Adrenal gland (tissue), 12 donors: ENCODE measurements around the gene ENO1. TPM values are rescaled to one million over a fixed set of nuclear protein-coding genes. Genes with fewer than 3 reads are reported as not detected.

ENCODE experiments used
- DNase-seq, 7 donors: peaks; one replicate each; pipeline ENCODE4 v3.0.0-alpha.2; 2019 to 2020
- H3K27ac ChIP-seq, 5 donors: fragments of 200-600 bp; sonication (generic) in 4 of 5; 1 replicate in 3 of 5; 2 replicates in 2 of 5; pipeline versions ENCODE4 v1.5.1 to v1.8.0; 2016 to 2020; ENCODE audit warnings: mild to moderate bottlenecking in 1 of 5
- H3K27me3 ChIP-seq: fragments of 200-600 bp; 2 replicates; pipeline ENCODE4 v1.8.0; 2021
- H3K36me3 ChIP-seq, 2 donors: fragments of 200-600 bp; replicated peaks in 1 of 2; 1 replicate in 1 of 2; 2 replicates in 1 of 2; pipeline versions ENCODE4 v1.5.1 to v1.8.0; 2018 to 2022
- H3K4me1 ChIP-seq, 2 donors: fragments of 200-600 bp; replicated peaks in 1 of 2; 1 replicate in 1 of 2; 2 replicates in 1 of 2; pipeline versions ENCODE4 v1.5.1 to v1.8.0; 2018 to 2021
- H3K4me3 ChIP-seq, 4 donors: fragments of 200-600 bp; sonication (generic) in 3 of 4; one replicate each; pipeline ENCODE4 v1.5.1; 2016 to 2018
- H3K9me3 ChIP-seq, 3 donors: fragments of 200-600 bp; sonication (generic) in 1 of 3; replicated peaks in 1 of 3; 1 replicate in 2 of 3; 2 replicates in 1 of 3; pipeline versions ENCODE4 v1.5.1 to v1.8.0; 2016 to 2021
- POLR2A ChIP-seq, 2 donors: fragments of 450-650 bp; IDR thresholded peaks; one replicate each; pipeline ENCODE4 v1.6.1; 2017; ENCODE audit warnings: antibody characterized with exemption in 2 of 2, mild to moderate bottlenecking in 2 of 2, moderate library complexity in 1 of 2
- WGBS, 4 donors: extraction: QIAGEN DNeasy Blood & Tissue Kit in 2 of 4; methylation state at CpG; one replicate each; pipeline versions ENCODE4 v1.1.5 to v1.1.7; 2013 to 2017; 5-methylcytosine and 5-hydroxymethylcytosine counted together
- intact Hi-C, 2 donors: fragments of 100-400 bp; cut with DNase I; formaldehyde crosslinking; loops; one replicate each; pipeline versions ENCODE4 v1.14.1 to v1.15.0; 2022 to 2023
- polyA plus RNA-seq, 3 donors: library from polyadenylated mRNA; stranded (reverse); fragments of 200-250 nt in 2 of 3; fragments of 350-450 nt in 1 of 3; fragmentation: Illumina TruSeq in 1 of 3; extraction: RNeasy Lipid Tissue Mini Kit (QIAGEN cat#74804) in 1 of 3; gene quantifications; one replicate each; pipeline ENCODE4 v1.2.3, GENCODE V29; 2013 to 2014
- total RNA-seq, 9 donors: library from RNA; depleted of rRNA in 4 of 9; stranded (reverse); fragments of >200 nt in 4 of 9; fragments of 120-200 nt in 1 of 9; fragmentation: NEBNext Ultra II Directional in 1 of 9; extraction: Animal tissue kit (Norgen Biotek cat#: 25700) in 1 of 9; gene quantifications; one replicate each; pipeline versions ENCODE4 v1.1.0 to v1.2.4, GENCODE V29; 2013 to 2023
- TF ChIP-seq, protein P1 (sequence below), 6 experiments: fragments of 450-650 bp in 4 of 6; fragments of 200-600 bp in 2 of 6; sonication (generic) in 1 of 6; IDR thresholded peaks; 1 replicate in 5 of 6; 2 replicates in 1 of 6; pipeline versions ENCODE4 v1.5.1 to v1.8.0; 2016 to 2021; ENCODE audit warnings: antibody characterized with exemption in 6 of 6, mild to moderate bottlenecking in 2 of 6, moderate library complexity in 1 of 6
- donor health status: healthy with polysubstance abuse.
- donor health status: Bipolar disorder and iron deficiency.
- donor health status: DM: yes; HTN: yes; CAD: no.
- donor health status: DM: no; HTN: no; CAD: no.
- donor health status: DM: no; HTN: no; CAD: no.
- donor health status: DM: yes; HTN: yes; CAD: no.

Gene ENO1
- total and polyA plus RNA-seq, 12 donors, result 142 to 819 (median 581) TPM

DNA sequence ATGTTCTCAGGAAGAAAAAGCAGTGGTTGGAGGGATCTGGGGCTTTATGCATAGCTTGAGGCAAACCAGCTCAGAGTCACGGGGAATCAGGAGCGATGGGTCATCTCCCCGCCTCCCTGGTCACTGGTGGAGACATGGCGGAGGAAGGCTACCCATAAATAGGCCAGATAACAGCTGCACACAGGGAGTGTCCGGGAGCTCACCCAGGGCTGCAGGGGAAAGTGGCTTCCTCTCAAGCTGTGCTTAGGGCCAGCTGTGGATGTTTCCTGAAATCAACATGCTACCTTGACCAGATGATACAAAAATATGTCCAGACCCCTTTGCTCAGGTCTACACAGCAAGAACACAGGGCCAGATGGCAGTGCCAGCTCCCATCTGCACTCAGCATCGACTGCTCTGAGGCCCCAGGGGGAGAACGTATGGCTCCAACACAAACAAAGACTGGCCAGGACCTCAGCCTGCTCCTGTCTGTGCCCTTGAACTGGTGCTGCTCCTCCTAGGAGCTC lies 33.9 kb downstream of the ENO1 start:
- Histone ChIP-seq H3K27ac (no peak overlapping the region), H3K4me1 (peaks cover 0 to 4% of the 10 kb centered on the region in 2 donors), H3K27me3 (no peaks in the 10 kb centered on the region), H3K9me3 (no peaks in the 10 kb centered on the region), H3K36me3 (no peaks in the 10 kb centered on the region), H3K4me3 (no peak overlapping the region)
- TF ChIP-seq POLR2A (IDR thresholded peaks at IDR 0.05), result no peak
- TF ChIP-seq, protein P1, sequence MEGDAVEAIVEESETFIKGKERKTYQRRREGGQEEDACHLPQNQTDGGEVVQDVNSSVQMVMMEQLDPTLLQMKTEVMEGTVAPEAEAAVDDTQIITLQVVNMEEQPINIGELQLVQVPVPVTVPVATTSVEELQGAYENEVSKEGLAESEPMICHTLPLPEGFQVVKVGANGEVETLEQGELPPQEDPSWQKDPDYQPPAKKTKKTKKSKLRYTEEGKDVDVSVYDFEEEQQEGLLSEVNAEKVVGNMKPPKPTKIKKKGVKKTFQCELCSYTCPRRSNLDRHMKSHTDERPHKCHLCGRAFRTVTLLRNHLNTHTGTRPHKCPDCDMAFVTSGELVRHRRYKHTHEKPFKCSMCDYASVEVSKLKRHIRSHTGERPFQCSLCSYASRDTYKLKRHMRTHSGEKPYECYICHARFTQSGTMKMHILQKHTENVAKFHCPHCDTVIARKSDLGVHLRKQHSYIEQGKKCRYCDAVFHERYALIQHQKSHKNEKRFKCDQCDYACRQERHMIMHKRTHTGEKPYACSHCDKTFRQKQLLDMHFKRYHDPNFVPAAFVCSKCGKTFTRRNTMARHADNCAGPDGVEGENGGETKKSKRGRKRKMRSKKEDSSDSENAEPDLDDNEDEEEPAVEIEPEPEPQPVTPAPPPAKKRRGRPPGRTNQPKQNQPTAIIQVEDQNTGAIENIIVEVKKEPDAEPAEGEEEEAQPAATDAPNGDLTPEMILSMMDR (IDR thresholded peaks at IDR 0.05), result no peak
- DNase-seq, result no peak
- intact Hi-C loops, result loop anchor here (10.0 kb wide), 3 partner anchors 110 to 280 kb away; no protein-coding TSS in a partner anchor
- 59 to 63% (median 62%) methylated on average over 5 to 7 of the region's 7 CpGs for WGBS, 4 donors

DNA sequence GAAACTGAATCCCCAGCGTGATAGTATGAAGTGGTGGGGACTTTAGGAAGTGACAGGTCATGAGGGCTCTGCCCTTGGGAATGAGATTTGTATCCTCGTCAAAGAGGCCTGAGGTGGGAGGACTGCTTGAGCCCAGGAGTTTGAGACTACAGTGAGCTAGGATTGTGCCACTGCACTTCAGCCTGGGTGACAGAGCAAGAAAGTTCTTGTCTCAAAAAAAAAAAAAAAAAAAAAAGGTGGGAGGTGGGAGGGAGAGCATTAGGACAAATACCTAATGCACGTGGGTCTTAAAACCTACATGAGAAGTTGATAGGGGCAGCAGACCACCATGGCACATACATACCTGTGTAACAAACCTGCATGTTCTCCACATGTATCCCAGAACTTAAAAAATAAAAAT lies 37.1 kb downstream of the ENO1 start:
- H3K4me1 ChIP-seq, result no peaks in the 10 kb centered on the region
- no peak for DNase-seq
- H3K9me3 ChIP-seq, result no peaks in the 10 kb centered on the region
- no peak overlapping the region for H3K4me3 ChIP-seq
- TF ChIP-seq POLR2A (IDR thresholded peaks at IDR 0.05), result no peak
- TF ChIP-seq, protein P1 (IDR thresholded peaks at IDR 0.05), result no peak
- H3K36me3 ChIP-seq, result no peaks in the 10 kb centered on the region
- 65 to 87% (median 80%) methylated on average over 3 of the region's 3 CpGs for WGBS, 4 donors
- no peak overlapping the region for H3K27ac ChIP-seq
- no peaks in the 10 kb centered on the region for H3K27me3 ChIP-seq
- intact Hi-C loops, result loop anchor here (10.0 kb wide), 3 partner anchors 107 to 277 kb away; no protein-coding TSS in a partner anchor

DNA sequence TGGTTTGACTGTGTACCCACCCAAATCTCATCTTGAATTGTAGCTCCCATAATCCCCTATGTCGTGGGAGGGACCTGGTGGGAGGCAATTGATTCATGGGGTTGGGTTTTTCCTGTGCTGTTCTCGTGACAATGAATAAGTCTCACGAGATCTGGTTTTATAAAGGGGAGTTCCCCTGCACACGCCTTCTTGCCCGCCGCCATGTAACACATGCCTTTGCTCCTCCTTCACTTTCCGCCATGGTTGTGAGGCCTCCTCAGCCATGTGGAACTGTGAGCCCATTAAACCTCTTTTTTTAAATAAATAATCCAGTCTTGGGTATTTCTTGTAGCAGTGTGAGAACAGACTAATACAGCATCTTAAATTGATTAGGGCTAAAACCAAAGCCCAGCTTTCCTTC lies 38.5 kb downstream of the ENO1 start:
- no peak for DNase-seq
- Histone ChIP-seq H3K27ac (no peak overlapping the region), H3K27me3 (no peaks in the 10 kb centered on the region), H3K9me3 (no peaks in the 10 kb centered on the region), H3K4me3 (no peak overlapping the region), H3K36me3 (no peaks in the 10 kb centered on the region), H3K4me1 (no peaks in the 10 kb centered on the region)
- TF ChIP-seq, protein P1 (IDR thresholded peaks at IDR 0.05), result no peak
- TF ChIP-seq POLR2A (IDR thresholded peaks at IDR 0.05), result no peak
- intact Hi-C loops, result loop anchor here (10.0 kb wide), 3 partner anchors 105 to 275 kb away; no protein-coding TSS in a partner anchor
- WGBS, 4 donors, result 93 to 98% (median 96%) methylated on average over 7 of the region's 7 CpGs

DNA sequence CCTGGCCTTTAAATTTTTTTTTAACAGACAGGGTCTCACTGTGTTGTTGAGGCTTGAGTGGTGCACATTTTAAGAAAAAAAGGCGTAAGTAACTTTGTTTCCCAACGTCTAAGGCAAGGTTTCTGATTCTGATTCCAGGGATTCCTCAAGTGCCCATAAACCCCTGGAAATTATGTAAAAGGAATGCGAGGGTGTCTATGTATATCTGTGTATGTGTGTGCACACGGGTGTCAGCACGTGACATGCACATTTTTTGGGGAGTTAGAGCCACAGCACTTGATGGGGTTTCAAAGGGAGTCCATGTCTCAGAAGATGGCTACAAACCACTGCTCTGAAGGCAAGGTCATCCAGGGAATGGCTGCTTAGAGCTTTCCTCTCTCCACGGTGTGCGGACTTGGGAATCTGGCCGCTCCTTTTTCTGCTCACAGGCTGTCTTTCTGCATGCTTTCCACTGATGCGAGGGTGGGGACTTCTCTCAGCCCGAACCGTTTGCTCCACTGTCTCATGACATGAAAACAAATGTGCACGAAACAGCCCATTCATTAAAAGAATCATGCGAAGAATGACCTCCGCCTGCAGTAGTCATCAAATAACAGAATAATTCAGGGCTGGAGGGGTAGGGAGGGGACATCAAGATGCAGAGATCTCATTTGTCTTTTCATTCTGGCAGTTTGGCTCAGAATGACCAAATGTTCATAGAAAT lies 42.4 kb downstream of the ENO1 start:
- H3K4me3 ChIP-seq, result no peak overlapping the region
- intact Hi-C loops, result no loop called here
- WGBS, 4 donors, result 63 to 83% (median 67%) methylated on average over 14 of the region's 14 CpGs
- H3K9me3 ChIP-seq, result no peaks in the 10 kb centered on the region
- no peak for DNase-seq
- no peak overlapping the region for H3K27ac ChIP-seq
- H3K36me3 ChIP-seq, result no peaks in the 10 kb centered on the region
- no peaks in the 10 kb centered on the region for H3K4me1 ChIP-seq
- TF ChIP-seq POLR2A (IDR thresholded peaks at IDR 0.05), result no peak
- TF ChIP-seq, protein P1 (IDR thresholded peaks at IDR 0.05), result no peak
- H3K27me3 ChIP-seq, result no peaks in the 10 kb centered on the region
